GM18498 (cell line): ENCODE data around the gene SMG9.
"Not testable (repeated sequence)": the region's sequence is repeated elsewhere in the genome, so short reads cannot be mapped to it uniquely, and the experiment has no call there.

Experiments
- ATAC-seq: cut with Tn5 transposase; IDR thresholded peaks from one replicate; pipeline ENCODE4 v1.9.1; 2021; ENCODE audit warnings: mild to moderate bottlenecking, moderate library complexity; ENCODE audit not compliant: unreplicated experiment

SMG9 gene

GRCh38 chr19:43780706-43781525 lies 26.2 kb upstream of the SMG9 start, which contains the start of gene KCNN4:
Gene KCNN4, minus strand, starts transcription at chr19:43780973. Its CDS starts 112 bp downstream, at chr19:43780861.
- ATAC-seq, result peak; percentile 45

- no peak for ATAC-seq
Measured at GRCh38 chr19:43779820-43780219, 25.1 kb upstream of the SMG9 start.

- ATAC-seq, result no peak
Measured at GRCh38 chr19:43779147-43779819, 24.5 kb upstream of the SMG9 start.

DNA sequence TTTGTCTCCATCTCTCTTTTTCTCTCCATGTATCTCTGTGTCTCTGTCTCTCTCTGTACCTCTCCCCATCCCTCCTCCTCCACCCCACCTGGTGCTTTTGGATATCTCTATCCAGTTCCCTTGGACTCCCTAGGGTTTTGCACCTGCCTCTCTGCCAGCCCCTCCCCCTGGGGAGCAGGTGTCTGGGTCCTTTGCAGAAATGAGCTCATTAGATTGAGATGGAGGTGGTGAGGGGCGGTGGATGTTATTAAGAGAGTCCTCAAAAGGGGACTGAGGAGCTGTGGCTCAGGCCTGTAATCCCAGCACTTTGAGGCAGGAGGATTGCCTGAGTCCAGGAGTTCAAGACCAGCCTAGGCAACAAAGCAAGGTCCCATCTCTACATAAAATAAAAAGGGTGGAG lies 23.9 kb upstream of the SMG9 start:
- ATAC-seq, result no peak

- no peak for ATAC-seq
Measured at GRCh38 chr19:43777163-43777695, 22.5 kb upstream of the SMG9 start.

DNA sequence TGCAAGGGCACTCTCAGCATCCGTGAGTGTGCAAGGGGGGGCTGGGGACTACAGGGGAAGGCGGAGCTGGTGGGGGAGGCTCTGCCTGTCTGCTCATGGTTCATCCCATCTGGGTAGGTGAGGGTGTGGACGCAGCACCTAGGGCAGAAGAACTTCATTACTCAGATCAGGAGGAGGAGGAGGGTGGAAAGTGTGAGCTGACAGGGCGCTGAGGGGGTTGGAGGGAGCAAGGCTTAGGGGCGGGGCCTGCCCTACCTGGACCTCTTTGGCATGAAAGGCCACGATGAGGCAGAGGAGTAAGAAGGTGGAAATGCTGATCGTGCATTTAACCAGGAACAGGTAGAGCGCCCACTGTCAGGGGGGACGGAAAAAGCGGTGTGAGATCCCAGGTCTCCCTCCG lies 21.5 kb upstream of the SMG9 start:
- ATAC-seq, result no peak

GRCh38 chr19:43775299-43775890 lies 20.6 kb upstream of the SMG9 start:
- ATAC-seq, result no peak

DNA sequence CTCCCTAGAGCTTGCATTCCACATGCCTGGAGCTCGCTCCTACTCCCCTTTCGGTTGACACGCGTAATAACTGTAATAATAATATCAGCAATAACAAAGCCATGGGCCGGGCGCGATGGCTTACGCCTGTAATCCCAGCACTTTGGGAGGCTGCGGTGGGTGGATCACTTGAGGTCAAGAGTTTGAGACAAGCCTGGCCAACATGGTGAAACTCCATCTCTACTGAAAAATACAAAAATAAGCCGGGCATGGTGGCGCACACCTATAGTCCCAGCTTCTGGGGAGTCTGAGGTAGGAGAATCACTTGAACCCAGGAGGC lies 20.1 kb upstream of the SMG9 start:
- not testable (repeated sequence) for ATAC-seq

GRCh38 chr19:43774103-43774939 lies 19.6 kb upstream of the SMG9 start:
- ATAC-seq, result no peak

DNA sequence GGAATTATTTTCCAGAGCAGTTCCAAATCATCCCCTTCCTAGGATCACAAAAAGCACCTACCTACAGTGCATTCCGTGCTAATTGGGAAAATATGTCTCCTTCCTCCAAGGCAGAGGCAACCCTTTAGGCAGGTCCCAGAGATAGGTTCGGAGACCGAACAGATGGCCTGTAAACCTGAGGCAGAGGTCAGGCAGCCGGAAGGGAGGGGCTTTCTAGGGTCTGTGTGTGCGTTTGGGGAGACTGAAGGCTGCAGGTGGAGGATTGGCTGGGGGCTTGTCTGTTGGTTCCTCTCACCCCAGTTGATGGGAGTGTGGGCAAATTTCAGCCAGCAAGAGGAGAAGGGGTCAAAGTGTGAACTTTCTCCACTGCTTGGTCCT lies 19.0 kb upstream of the SMG9 start:
- no peak for ATAC-seq

DNA sequence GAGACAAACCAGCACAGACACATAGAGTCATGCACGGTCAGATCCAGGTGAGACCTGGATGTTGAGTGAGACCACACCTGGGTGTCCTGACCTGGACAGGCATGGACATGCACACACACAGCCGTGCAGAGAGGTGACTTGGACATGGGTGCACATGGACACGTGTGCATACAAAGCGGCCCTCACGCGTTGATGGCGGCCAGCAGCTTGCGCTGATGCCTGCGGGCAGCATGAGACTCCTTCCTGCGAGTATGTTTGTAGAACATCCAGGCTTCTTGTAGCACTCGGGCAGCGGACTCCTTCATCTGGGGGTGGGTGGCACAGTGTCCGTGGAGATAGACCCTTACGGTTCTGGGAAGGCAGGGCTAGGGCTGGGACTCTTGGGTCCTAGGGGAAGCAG lies 14.5 kb upstream of the SMG9 start:
- ATAC-seq, result no peak

DNA sequence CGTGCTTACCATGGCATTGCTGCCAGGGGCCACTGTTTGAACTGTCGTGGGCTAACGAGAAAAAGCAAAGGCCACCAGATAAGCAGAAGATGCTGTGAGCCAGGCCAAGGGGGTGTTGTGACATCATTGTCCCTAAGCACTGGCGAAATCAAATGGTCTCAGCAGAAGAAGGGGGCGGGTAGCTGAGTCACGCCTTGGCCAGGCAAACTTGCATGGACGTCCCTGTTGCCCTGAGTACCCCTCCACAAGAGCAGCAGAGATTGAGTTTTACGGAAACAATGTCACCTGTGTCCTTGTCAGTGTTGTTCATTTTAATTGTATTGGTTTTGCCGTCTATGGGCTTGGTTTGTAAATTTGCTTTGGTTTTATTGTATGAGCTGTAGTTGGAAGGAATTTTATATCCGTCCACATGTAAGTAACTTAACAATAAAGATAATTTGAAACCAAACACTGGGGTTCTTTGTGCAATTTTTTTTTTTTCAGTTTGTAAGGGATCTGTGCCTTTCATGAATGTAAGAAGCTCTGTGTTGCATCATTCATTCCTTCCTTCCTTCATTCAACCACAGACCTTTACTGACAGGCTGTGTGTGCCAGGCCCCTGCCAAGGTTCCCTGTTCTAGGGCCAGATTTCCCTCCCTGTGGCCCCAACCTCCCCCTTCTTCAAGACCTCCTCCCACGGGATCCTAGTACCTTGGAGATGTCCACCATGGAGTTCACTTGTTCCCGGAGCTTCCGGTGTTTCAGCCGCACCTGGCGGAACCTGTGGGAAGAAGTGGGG lies 13.7 kb upstream of the SMG9 start:
- ATAC-seq, result no peak

DNA sequence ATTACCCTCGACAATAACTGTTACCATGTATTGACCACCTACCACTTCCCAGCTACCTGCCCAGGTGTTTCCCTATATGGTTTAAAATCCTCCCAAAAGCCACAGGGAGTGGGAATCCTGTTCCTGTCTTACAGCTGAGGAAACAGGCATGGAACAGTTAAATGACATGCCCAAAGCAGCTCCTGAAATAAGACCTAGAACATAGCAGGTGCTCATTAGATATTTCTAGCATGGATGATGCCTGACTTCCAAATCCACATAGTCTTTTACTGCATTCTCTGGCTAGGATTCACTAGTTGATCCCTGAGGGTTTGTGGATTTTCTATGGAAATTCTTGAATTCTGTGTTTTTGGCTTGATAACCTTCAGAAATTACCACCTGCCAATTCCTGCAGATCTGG lies 13.1 kb upstream of the SMG9 start:
- ATAC-seq, result no peak

- ATAC-seq, result no peak
Measured at GRCh38 chr19:43767316-43767715, 12.6 kb upstream of the SMG9 start.

- ATAC-seq, result no peak
Measured at GRCh38 chr19:43766755-43767043, 11.9 kb upstream of the SMG9 start.

GRCh38 chr19:43765109-43765876 lies 10.5 kb upstream of the SMG9 start:
- ATAC-seq, result peak; percentile 76

DNA sequence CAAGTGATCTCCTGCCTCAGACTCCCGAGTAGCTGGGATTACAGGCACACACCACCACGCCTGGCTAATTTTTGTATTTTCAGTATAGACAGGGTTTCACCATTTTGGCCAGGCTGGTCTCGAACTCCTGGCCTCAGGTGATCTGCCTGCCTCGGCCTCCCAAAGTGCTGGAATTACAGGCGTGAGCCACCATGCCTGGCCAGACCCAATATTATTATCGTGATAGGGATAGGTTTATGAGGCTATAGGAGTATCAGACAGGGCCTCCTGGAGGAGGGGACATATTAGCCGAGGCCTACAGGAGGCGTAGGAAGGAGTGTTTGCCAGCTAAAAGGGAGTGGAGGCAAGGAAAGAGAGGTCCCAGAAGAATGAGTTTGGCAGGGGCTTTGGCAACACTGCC lies 9.9 kb upstream of the SMG9 start:
- not testable (repeated sequence) for ATAC-seq

- ATAC-seq, result no peak
Measured at GRCh38 chr19:43763473-43763939, 8.7 kb upstream of the SMG9 start.

GRCh38 chr19:43762814-43763213 lies 8.1 kb upstream of the SMG9 start:
- no peak for ATAC-seq

DNA sequence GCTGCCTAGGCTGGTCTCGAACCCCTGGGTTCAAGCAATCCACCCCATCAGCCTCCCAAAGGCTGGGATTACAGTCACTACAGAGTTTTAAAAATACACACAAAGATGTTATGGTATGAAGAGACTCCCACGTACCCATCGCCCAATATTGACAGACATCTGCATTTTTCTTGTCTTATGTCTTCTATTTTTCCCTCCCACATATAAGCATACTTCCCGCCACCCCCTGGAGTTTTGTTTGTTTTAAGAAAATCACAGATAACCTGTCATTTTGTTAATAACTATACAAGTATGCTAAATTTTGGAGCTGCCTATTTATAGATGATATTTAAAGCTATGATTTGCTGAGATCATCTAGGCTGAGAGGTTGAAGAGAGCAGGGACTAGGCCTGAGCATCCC lies 6.2 kb upstream of the SMG9 start:
- ATAC-seq, result no peak
